Measurements from ENCODE around the gene SLC25A25. TPM values are rescaled to one million over a fixed set of nuclear protein-coding genes. Genes with fewer than 3 reads are reported as not detected.
A peak's percentile ranks its signal among the peaks of the same experiment; 100 is the strongest.
"Not testable (repeated sequence)": the region's sequence is repeated elsewhere in the genome, so short reads cannot be mapped to it uniquely, and the experiment has no call there.

The SLC25A25 gene
- total RNA-seq, 6 experiments from 2014 or later = 21.2 to 81.5 (median 53.3) TPM

GRCh38 chr9:128108269-128109049, 40.4 kb downstream of the SLC25A25 start:
- TF ChIP-seq POLR2A (IDR thresholded peaks at IDR 0.05) = peak; percentile 3
- TF ChIP-seq CTCF (IDR thresholded peaks at IDR 0.05) = no peak
- Histone ChIP-seq H3K9me3 (no peaks in the 10 kb centered on the region), H3K4me1 (peaks cover 0 to 60% (median 24%) of the 10 kb centered on the region in 4 donors), H3K27ac (peak overlapping the region in 2 of 3 donors; percentile 26 to 99), H3K36me3 (peaks cover 14 to 39% (median 29%) of the 10 kb centered on the region in 4 donors), H3K27me3 (no peaks in the 10 kb centered on the region), H3K4me3 (no peak overlapping the region)
- DNase-seq (no peak), ATAC-seq (peak in 1 of 4 donors; percentile 0)
- WGBS (ENCODE audit: insufficient coverage, low coverage, low lambda C conversion rate, missing lambda C conversion rate) = 68% methylated on average over 10 of the region's 15 CpGs
- intact Hi-C loops (cut with DNase I) = loop anchor here in 1 of 2 donors (10.0 kb wide), 1 partner anchor 124 kb away; the partner anchor contains the start of gene EEIG1

- DNase-seq = no peak
- peaks cover 0 to 54% (median 22%) of the 10 kb centered on the region in 4 donors for H3K4me1 ChIP-seq
- H3K27ac ChIP-seq = peak overlapping the region in 2 of 3 donors; percentile 26 to 99
- H3K27me3 ChIP-seq = no peaks in the 10 kb centered on the region
- H3K4me3 ChIP-seq = no peak overlapping the region
- TF ChIP-seq POLR2A (IDR thresholded peaks at IDR 0.05) = peak; percentile 27
- no peak for TF ChIP-seq CTCF (IDR thresholded peaks at IDR 0.05)
- H3K9me3 ChIP-seq = no peaks in the 10 kb centered on the region
- intact Hi-C loops (cut with DNase I) = loop anchor here in 1 of 2 donors (10.0 kb wide), 1 partner anchor 124 kb away; the partner anchor contains the start of gene EEIG1
- WGBS (ENCODE audit: insufficient coverage, low coverage, low lambda C conversion rate, missing lambda C conversion rate) = 40% methylated on average over 15 of the region's 20 CpGs
- ATAC-seq = peak in 3 of 4 donors; percentile 0 to 18 (median 18)
- peaks cover 14 to 39% (median 29%) of the 10 kb centered on the region in 4 donors for H3K36me3 ChIP-seq
These were observed 41.1 kb downstream of the SLC25A25 start for GRCh38 chr9:128109050-128109709.

- 60% methylated on average over 2 of the region's 12 CpGs for WGBS (ENCODE audit: insufficient coverage, low coverage, low lambda C conversion rate, missing lambda C conversion rate)
- Histone ChIP-seq H3K36me3 (peaks cover 7 to 22% (median 13%) of the 10 kb centered on the region in 4 donors), H3K4me1 (peaks cover 0 to 52% (median 26%) of the 10 kb centered on the region in 4 donors)
- H3K9me3 ChIP-seq; intact Hi-C loops (cut with DNase I); H3K27ac ChIP-seq; H3K27me3 ChIP-seq; H3K4me3 ChIP-seq; ATAC-seq: not testable (repeated sequence)
- peak in 2 of 3 donors; percentile 12 to 26 for DNase-seq
These were observed 43.7 kb downstream of the SLC25A25 start for GRCh38 chr9:128111726-128112125.

- TF ChIP-seq CTCF (IDR thresholded peaks at IDR 0.05) (no peak), POLR2A (IDR thresholded peaks at IDR 0.05) (no peak)
- intact Hi-C loops (cut with DNase I) = no loop called here
- no peaks in the 10 kb centered on the region for H3K27me3 ChIP-seq
- no peaks in the 10 kb centered on the region for H3K9me3 ChIP-seq
- H3K4me3 ChIP-seq = no peak overlapping the region
- peak overlapping the region in 2 of 3 donors; percentile 94 to 96 for H3K27ac ChIP-seq
- peak; percentile 20 to 66 (median 57) for DNase-seq
- H3K4me1 ChIP-seq = peaks cover 0 to 40% (median 21%) of the 10 kb centered on the region in 4 donors
- no peak for ATAC-seq
- WGBS (ENCODE audit: insufficient coverage, low coverage, low lambda C conversion rate, missing lambda C conversion rate) = 90% methylated on average over 4 of the region's 12 CpGs
- peaks cover 0 to 2% (median 0%) of the 10 kb centered on the region in 4 donors for H3K36me3 ChIP-seq
These were observed 45.7 kb downstream of the SLC25A25 start for GRCh38 chr9:128113526-128114325.

All from right lobe of liver (tissue), 6 donors.